Brain microvascular endothelial cell (primary cell): ENCODE results near the gene PIK3C3.

Experiments used
- DNase-seq: peaks from one replicate; pipeline ENCODE4 v3.0.0-alpha.2; 2020
- H3K27ac ChIP-seq: fragments of 250-450 bp; sonication (Bioruptor Pico); 2 replicates; pipeline ENCODE4 v1.5.1; 2020; ENCODE audit warnings: mild to moderate bottlenecking, moderate library complexity
- H3K27me3 ChIP-seq: fragments of 250-450 bp; sonication (Bioruptor Pico); replicated peaks from 2 replicates; pipeline ENCODE4 v1.5.1; 2020; ENCODE audit warnings: mild to moderate bottlenecking
- H3K36me3 ChIP-seq: fragments of 250-450 bp; sonication (Bioruptor Pico); replicated peaks from 2 replicates; pipeline ENCODE4 v1.5.1; 2020; ENCODE audit warnings: mild to moderate bottlenecking
- H3K4me3 ChIP-seq: 2 replicates; pipeline ENCODE4 v1.5.1; 2011; ENCODE audit warnings: low read depth, mild to moderate bottlenecking, control low read depth, low read length, moderate library complexity
- CTCF ChIP-seq: IDR thresholded peaks from 2 replicates; pipeline ENCODE4 v1.5.1; 2011; ENCODE audit warnings: low read depth, mild to moderate bottlenecking, moderate library complexity, low read length, control low read depth, inconsistent platforms; ENCODE audit errors: missing control alignments
- in situ Hi-C: cut with HindIII; loops from 2 replicates; pipeline ENCODE4 v1.10.0; 2017; ENCODE audit warnings: low sequenced_read_pairs, low pct_ligation_motif_present

PIK3C3 gene

GRCh38 chr18:42052122-42052708 is 97.2 kb downstream of the PIK3C3 start:
- H3K27me3 ChIP-seq: no peaks in the 10 kb centered on the region
- no peak overlapping the region for H3K27ac ChIP-seq
- H3K4me3 ChIP-seq: no peak overlapping the region
- in situ Hi-C loops: no loop called here
- no peak for DNase-seq
- H3K36me3 ChIP-seq: peaks cover 3% of the 10 kb centered on the region
- peak; percentile 18 for TF ChIP-seq CTCF

- Histone ChIP-seq H3K4me3 (no peak overlapping the region), H3K36me3 (peaks cover 3% of the 10 kb centered on the region), H3K27ac (no peak overlapping the region), H3K27me3 (no peaks in the 10 kb centered on the region)
- TF ChIP-seq CTCF: peak; percentile 79
- in situ Hi-C loops: no loop called here
- DNase-seq: peak; percentile 29
Measured at GRCh38 chr18:42053188-42053781, 98.3 kb downstream of the PIK3C3 start.

- TF ChIP-seq CTCF: no peak
- H3K4me3 ChIP-seq: no peak overlapping the region
- no peak for DNase-seq
- no peak overlapping the region for H3K27ac ChIP-seq
- peaks cover 19% of the 10 kb centered on the region for H3K36me3 ChIP-seq
- H3K27me3 ChIP-seq: no peaks in the 10 kb centered on the region
- in situ Hi-C loops: no loop called here
Measured at GRCh38 chr18:42064109-42064508, 109.1 kb downstream of the PIK3C3 start.

- no peak overlapping the region for H3K27ac ChIP-seq
- in situ Hi-C loops: no loop called here
- no peak overlapping the region for H3K4me3 ChIP-seq
- DNase-seq: no peak
- peaks cover 28% of the 10 kb centered on the region for H3K36me3 ChIP-seq
- TF ChIP-seq CTCF: no peak
- no peaks in the 10 kb centered on the region for H3K27me3 ChIP-seq
Measured at GRCh38 chr18:42067518-42067917, 112.5 kb downstream of the PIK3C3 start.

GRCh38 chr18:42068030-42068429 is 113.0 kb downstream of the PIK3C3 start:
- Histone ChIP-seq H3K4me3 (no peak overlapping the region), H3K27ac (no peak overlapping the region), H3K36me3 (peaks cover 29% of the 10 kb centered on the region), H3K27me3 (no peaks in the 10 kb centered on the region)
- no peak for DNase-seq
- in situ Hi-C loops: no loop called here
- TF ChIP-seq CTCF: no peak

GRCh38 chr18:42069036-42069435 is 114.0 kb downstream of the PIK3C3 start:
- no peak for TF ChIP-seq CTCF
- Histone ChIP-seq H3K27me3 (no peaks in the 10 kb centered on the region), H3K4me3 (no peak overlapping the region), H3K36me3 (peaks cover 29% of the 10 kb centered on the region), H3K27ac (no peak overlapping the region)
- in situ Hi-C loops: no loop called here
- no peak for DNase-seq
